ENCODE measurements around the gene FARS2.

The FARS2 gene

DNA sequence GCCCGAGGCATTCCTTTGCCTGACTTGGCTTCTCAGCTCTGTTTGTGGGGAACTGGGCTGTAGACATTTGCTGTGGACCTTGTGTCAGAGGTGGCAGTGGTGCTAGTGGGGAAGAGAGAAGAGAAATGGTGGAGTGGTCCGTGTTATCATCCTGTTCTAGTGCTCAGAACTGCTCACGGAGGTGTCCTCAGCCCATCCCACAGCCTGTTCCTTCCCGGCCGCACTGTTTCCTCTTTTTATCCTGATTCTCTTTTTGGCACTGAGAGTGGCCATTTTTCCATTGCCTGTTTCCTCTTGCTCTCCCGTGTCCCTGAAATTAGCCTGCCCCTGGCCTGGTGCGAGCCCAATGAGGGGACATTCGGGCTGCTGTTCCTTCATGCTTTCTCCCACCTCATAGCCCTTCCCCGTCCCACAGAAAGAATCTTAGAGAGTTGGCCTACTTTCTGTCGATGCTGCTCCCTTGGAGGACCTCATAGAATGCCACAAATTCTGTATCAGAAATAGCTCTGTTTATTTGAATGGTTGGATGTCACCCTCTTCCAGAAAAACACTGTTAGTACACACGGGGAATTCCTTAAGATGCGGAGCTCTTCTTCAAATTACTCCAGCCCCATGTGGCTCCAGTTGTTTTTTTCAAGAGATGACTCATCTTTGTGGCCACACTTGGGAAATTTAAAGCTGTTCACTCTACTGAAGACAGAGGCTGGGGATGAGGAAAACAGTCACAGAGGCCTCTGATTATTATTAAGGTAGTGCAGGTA, 26.1 kb downstream of the FARS2 start:
- DNase-seq = no peak

- DNase-seq = no peak
Observed at GRCh38 chr6:5287966-5288297, 26.6 kb downstream of the FARS2 start.

DNA sequence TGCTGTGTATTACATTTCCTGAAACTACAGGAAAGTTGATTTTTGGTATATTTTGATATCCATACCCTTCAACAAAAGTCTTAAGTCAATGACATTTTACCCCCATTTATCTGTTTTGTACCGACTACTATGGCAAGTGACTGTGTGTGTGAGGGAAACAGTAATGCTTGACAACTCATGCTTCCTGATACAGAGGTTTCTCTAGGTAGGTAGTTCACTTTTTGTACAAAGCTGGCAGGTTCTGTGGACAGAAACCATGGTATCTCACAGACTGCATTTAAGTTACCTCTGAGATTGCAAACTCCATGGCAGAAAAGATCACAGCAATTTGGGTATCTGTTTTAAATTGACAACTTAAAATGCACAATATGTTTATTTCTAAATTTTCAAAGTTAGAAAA, 28.8 kb downstream of the FARS2 start:
- no peak for DNase-seq

GRCh38 chr6:5290500-5290899, 29.2 kb downstream of the FARS2 start:
- no peak for DNase-seq

- no peak for DNase-seq
Observed at GRCh38 chr6:5292154-5292553, 30.8 kb downstream of the FARS2 start.

DNA sequence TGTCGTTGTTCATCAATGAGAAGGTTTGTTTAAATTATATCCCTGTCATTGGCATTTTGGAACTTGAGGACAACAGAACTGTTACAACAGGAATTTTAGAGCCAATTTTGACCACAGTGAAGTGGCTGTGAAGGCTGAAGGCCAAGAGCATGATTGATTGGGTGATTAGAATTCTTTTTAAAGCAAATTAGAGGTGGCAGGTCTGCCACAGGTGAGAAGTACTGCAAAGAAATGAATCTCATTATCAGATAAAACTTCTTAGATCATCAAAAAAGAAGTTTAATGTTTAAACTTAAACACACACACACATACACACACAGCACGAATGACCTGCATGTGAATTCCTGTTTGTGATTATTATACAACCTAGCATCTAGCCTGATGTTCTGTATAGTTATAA, 32.4 kb downstream of the FARS2 start:
- no peak for DNase-seq

- DNase-seq = no peak
Observed at GRCh38 chr6:5294392-5295211, 33.3 kb downstream of the FARS2 start.

GRCh38 chr6:5295623-5296022, 34.3 kb downstream of the FARS2 start:
- DNase-seq = no peak

DNA sequence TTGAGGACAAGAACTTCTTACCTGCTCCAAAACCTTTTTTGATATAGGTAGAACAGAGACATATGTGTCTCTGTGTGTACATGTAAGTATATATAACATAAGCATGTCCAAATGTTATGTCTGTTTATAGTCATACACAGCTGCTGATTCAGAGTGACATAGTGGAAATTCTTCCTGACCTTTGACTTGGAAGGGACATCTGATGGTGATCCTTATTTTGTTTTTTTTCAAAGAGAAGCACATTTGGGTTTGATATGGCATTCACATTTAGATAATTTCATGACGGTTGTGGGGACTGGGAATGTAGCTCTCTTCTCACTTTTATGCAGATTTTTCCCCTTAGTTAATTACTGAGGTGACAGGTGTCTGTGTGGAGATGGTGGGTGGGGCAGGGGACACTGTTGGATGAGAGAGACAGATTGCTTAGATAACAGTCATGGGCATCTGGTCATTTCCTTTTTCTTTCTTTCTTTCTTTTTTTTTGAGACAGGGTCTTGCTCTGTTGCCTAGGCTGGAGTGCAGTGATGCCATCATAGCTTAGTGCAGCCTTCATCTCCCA, 39.0 kb downstream of the FARS2 start:
- no peak for DNase-seq

- no peak for DNase-seq
Observed at GRCh38 chr6:5302220-5302946, 41.1 kb downstream of the FARS2 start.

DNA sequence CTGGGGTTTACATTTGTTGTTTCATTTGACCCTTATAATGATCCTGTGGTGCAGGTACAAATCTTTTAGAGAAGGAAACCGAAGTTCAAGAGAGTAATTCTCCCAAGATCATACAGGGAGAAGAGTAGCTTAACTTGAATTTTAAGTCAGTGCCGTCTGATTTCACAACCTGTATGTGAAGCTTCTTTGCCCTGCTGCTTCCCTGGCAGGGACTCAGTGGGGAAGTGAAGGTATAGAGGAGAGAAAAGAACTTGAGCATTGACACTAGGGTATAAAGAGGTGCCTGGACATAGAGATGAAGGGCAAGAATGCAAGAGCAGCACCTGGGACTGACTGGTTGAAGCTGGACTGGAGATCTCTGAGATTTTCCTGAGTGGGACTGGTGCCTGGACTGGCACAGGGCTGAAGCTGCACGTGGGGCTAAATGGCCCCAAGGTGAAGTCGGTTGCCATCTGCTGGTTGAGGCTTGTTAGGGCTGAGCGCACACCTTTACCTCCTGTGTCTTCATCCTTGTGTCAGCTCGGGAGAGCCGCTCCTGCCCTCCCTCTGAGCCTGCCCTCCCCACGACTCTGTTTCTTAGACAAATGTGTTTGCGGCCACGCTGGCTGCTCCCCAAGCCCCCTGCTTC, 41.8 kb downstream of the FARS2 start:
- DNase-seq = no peak

DNA sequence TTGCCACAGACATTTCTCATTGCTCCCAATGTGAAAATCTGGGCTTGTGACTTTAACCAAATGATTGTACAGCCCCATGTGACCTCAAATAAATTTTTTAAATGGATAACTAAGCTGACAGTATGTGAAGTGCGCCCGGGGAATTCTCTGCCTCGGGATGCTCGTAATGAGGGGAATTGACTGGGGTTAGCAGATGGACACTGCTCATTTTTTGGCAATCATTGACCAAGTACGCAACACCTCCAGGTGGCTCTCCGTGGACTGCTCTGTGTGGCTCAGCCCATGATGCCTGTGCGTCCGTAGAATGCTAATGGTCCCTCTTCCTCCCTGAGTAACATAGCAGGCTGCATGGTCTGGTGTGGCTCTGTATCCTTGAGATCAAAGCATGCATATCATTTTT, 42.4 kb downstream of the FARS2 start:
- DNase-seq = no peak

- DNase-seq = no peak
Observed at GRCh38 chr6:5305968-5306626, 44.8 kb downstream of the FARS2 start.

- DNase-seq = no peak
Observed at GRCh38 chr6:5307058-5307457, 45.7 kb downstream of the FARS2 start.

DNA sequence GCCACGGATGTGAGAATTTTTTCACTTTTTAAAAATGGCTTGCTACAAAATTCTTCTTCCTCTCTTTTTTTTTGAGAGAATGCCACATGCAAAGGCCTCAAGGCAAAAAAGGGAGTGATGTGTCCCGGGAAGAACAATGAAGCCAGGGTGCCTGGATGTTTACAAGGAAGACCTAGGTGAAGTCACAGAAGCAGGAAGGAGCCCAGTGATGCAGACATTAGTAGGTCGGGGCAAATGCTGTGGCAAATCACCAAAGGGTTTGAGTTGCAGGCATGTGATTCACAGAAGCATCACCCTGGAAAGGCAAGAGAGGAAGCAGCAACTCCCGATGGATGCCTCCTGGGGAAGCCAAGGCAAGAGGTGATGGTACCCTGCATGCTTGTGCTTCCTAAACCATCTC, 46.8 kb downstream of the FARS2 start:
- DNase-seq = no peak

GRCh38 chr6:5314191-5314865, 53.0 kb downstream of the FARS2 start:
- no peak for DNase-seq

DNA sequence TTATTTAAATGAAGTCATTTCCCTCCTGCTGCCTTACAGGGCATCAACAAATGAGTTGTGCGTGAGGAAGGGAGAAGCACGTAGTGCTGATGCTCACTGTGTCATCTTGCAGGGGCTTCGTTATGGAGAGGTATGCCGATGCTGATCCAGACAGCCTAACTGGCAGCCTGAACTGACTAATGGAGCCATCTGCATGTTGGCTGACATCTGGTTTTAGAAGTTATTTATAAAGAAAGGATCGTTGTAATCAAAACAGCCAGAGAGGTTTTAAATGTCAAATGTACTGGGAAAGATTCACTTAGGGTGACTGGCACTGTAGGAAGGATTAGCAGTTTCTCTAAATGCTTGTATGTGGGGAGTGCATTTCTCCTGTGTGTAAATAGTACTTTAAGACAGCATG, 54.6 kb downstream of the FARS2 start:
- DNase-seq = no peak

DNA sequence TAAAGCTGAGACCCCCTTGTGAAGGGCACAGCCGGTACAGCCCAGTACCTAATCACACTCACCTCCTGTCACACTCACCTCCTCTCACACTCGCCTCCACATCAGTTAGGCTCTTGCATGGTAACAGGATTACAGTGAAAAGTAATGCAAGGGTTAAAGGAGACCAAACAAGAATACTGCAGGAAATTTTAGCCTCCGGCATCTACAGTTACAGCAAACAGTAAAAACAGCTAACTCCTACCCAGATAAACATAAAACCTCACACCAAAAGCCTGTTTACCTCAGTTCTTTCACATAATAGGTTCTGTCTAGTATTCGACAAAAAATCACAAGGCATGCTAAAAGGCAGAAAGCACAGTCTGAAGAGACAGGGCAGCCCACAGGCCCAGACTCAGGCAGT, 55.6 kb downstream of the FARS2 start:
- no peak for DNase-seq

DNA sequence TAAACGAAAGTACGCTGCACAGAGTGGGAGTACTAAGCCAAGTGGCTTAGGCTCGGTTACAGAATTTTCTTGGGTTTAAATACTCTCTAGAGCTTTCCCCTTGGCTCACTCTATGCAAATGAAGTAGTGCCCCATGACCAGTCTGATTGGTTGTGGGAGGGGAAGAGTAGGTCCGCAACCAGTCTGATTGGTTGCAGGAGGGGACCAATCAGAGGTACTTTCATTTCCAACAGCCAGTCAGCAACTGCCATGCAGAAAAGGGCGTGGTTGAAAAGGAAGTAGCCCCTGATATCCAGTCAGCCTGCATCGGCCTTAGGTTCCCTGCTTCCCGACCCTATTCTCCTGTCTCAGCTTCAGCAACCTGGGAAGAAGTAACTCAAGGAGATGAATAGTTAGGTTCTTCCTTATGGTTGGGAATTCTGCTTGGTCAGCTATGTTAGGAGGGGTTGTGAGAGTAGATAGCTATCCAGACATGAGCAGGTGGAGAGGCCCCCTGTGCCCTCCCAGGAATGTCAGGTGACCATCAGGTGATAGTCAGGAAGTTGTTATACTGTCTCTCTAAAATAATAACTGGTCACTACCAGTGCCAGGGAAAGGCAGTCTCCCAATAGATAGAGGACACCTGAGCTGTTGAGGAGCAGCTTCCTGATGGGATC, 57.4 kb downstream of the FARS2 start:
- no peak for DNase-seq

GRCh38 chr6:5323979-5324378, 62.7 kb downstream of the FARS2 start:
- DNase-seq = no peak
